IMR-90 (cell line): Measurements from ENCODE around the gene DHRSX. TPM values are rescaled to one million over a fixed set of nuclear protein-coding genes. Genes with fewer than 3 reads are reported as not detected.

Experiments used
- ATAC-seq: fragments of 200-7000 bp; cut with Tn5 transposase; 2 replicates; pipeline ENCODE4 v1.9.1; 2020; ENCODE audit warnings: low read depth, mild to moderate bottlenecking, moderate library complexity
- BruUV-seq: library from RNA; stranded (reverse); fragments of 400-500 nt; replicated peaks from 2 replicates; lab custom pipeline; 2021; lab: Mats Ljungman, UMichigan
- CTCF ChIA-PET: fragments of 300-600 bp; formaldehyde crosslinking; extraction: SDS; loops from one replicate; lab custom pipeline; 2021; ENCODE audit warnings: antibody characterized with exemption; lab: Yijun Ruan, JAX
- POLR2A ChIA-PET: fragments of 300-600 bp; sonication (Branson Sonifier 250); formaldehyde crosslinking; loops from one replicate; lab custom pipeline; 2022; ENCODE audit warnings: antibody characterized with exemption; ENCODE audit not compliant: unreplicated experiment; lab: Charles Lee
- DNase-seq: peaks from one replicate; pipeline ENCODE4 v3.0.0; 2013
- H2AFZ ChIP-seq: replicated peaks from 2 replicates; pipeline ENCODE3; 2013; ENCODE audit warnings: low read length, mild to moderate bottlenecking; ENCODE audit not compliant: poor library complexity
- H2AK5ac ChIP-seq: 2 replicates; pipeline ENCODE4 v1.6.1; 2013; ENCODE audit warnings: low read depth, low read length, inconsistent platforms
- H2AK9ac ChIP-seq: replicated peaks from 2 replicates; pipeline ENCODE3; 2013; ENCODE audit warnings: mild to moderate bottlenecking, low read depth, low read length, moderate library complexity; ENCODE audit not compliant: poor library complexity
- H2BK120ac ChIP-seq: 2 replicates; pipeline ENCODE4 v1.6.1; 2013; ENCODE audit warnings: low read depth, low read length, inconsistent platforms
- H2BK15ac ChIP-seq: 3 replicates; pipeline ENCODE4 v1.6.1; 2013; ENCODE audit warnings: low read depth, low read length, inconsistent platforms
- H2BK20ac ChIP-seq: 2 replicates; pipeline ENCODE4 v1.6.1; 2013; ENCODE audit warnings: low read depth, mild to moderate bottlenecking, inconsistent platforms, low read length, moderate library complexity
- H2BK5ac ChIP-seq: 2 replicates; pipeline ENCODE4 v1.6.1; 2013; ENCODE audit warnings: mild to moderate bottlenecking, low read depth, low read length, inconsistent platforms; ENCODE audit not compliant: poor library complexity, severe bottlenecking
- H3K14ac ChIP-seq: replicated peaks from 2 replicates; pipeline ENCODE4 v1.6.1; 2013; ENCODE audit warnings: low read depth, low read length, inconsistent platforms
- H3K18ac ChIP-seq: 2 replicates; pipeline ENCODE4 v1.6.1; 2013; ENCODE audit warnings: low read depth, low read length, control low read depth
- H3K23ac ChIP-seq: 2 replicates; pipeline ENCODE4 v1.6.1; 2013; ENCODE audit warnings: low read depth, low read length, inconsistent platforms
- H3K27ac ChIP-seq: 2 replicates; pipeline ENCODE4 v1.5.1; 2013; ENCODE audit warnings: mild to moderate bottlenecking, control low read depth, low read length; ENCODE audit not compliant: insufficient read depth
- H3K27me3 ChIP-seq: 2 replicates; pipeline ENCODE4 v1.6.1; 2013; ENCODE audit warnings: low read length; ENCODE audit not compliant: control insufficient read depth, insufficient read depth
- H3K36me3 ChIP-seq: 2 replicates; pipeline ENCODE4 v1.6.1; 2013; ENCODE audit warnings: low read length, mixed read lengths; ENCODE audit not compliant: control insufficient read depth, insufficient read depth
- H3K4ac ChIP-seq: 2 replicates; pipeline ENCODE4 v1.6.1; 2013; ENCODE audit warnings: low read depth, low read length, inconsistent platforms
- H3K4me1 ChIP-seq: 2 replicates; pipeline ENCODE4 v1.6.1; 2013; ENCODE audit warnings: low read length, mixed read lengths; ENCODE audit not compliant: control insufficient read depth, insufficient read depth
- H3K4me2 ChIP-seq: 2 replicates; pipeline ENCODE4 v1.6.1; 2013; ENCODE audit warnings: low read depth, mild to moderate bottlenecking, control low read depth, low read length, moderate library complexity
- H3K4me3 ChIP-seq: 2 replicates; pipeline ENCODE4 v1.5.1; 2013; ENCODE audit warnings: low read depth, mild to moderate bottlenecking, control low read depth, low read length, moderate library complexity; ENCODE audit not compliant: insufficient read depth
- H3K56ac ChIP-seq: 2 replicates; pipeline ENCODE4 v1.6.1; 2013; ENCODE audit warnings: low read length, inconsistent platforms; ENCODE audit not compliant: insufficient read depth; ENCODE audit errors: extremely low read depth
- H3K79me1 ChIP-seq, 2 experiments: 2 replicates each; pipeline ENCODE4 v1.6.1; 2013; ENCODE audit warnings: low read length in 2 of 2, inconsistent platforms in 1 of 2, low read depth in 1 of 2
- H3K9ac ChIP-seq: 2 replicates; pipeline ENCODE4 v1.6.1; 2013; ENCODE audit warnings: low read depth, low read length, control low read depth
- H3K9me1 ChIP-seq: 2 replicates; pipeline ENCODE4 v1.6.1; 2013; ENCODE audit warnings: low read length, inconsistent platforms; ENCODE audit not compliant: insufficient read depth
- H3K9me3 ChIP-seq: 2 replicates; pipeline ENCODE4 v1.6.1; 2013; ENCODE audit warnings: low read length; ENCODE audit not compliant: control insufficient read depth, insufficient read depth
- H4K20me1 ChIP-seq: 2 replicates; pipeline ENCODE4 v1.6.1; 2013; ENCODE audit warnings: low read length, inconsistent platforms; ENCODE audit not compliant: insufficient read depth
- H4K5ac ChIP-seq: 2 replicates; pipeline ENCODE4 v1.6.1; 2013; ENCODE audit warnings: mild to moderate bottlenecking, low read depth, low read length, control low read depth
- H4K8ac ChIP-seq, 2 experiments: 2 replicates each; pipeline ENCODE4 v1.6.1; 2013; ENCODE audit warnings: low read depth in 2 of 2, low read length in 2 of 2, control low read depth in 1 of 2, inconsistent platforms in 1 of 2
- H4K91ac ChIP-seq: 2 replicates; pipeline ENCODE4 v1.6.1; 2013; ENCODE audit warnings: low read depth, low read length, inconsistent platforms; ENCODE audit not compliant: insufficient read depth
- BHLHE40 ChIP-seq: fragments of 150-350 bp; IDR thresholded peaks from 2 replicates; pipeline ENCODE4 v1.6.1; 2016; ENCODE audit warnings: mild to moderate bottlenecking, low read depth, low read length
- CEBPB ChIP-seq: IDR thresholded peaks from 2 replicates; pipeline ENCODE4 v1.6.1; 2012; ENCODE audit warnings: low read depth, low read length, improper control_type of control experiment
- FOS ChIP-seq: fragments of 150-350 bp; IDR thresholded peaks from 2 replicates; pipeline ENCODE4 v1.6.1; 2016; ENCODE audit warnings: low read depth, low read length
- MAFK ChIP-seq: IDR thresholded peaks from 2 replicates; pipeline ENCODE4 v1.6.1; 2012; ENCODE audit warnings: low read depth, low read length, improper control_type of control experiment
- MXI1 ChIP-seq: IDR thresholded peaks from 2 replicates; pipeline ENCODE4 v1.6.1; 2012; ENCODE audit warnings: low read depth, mild to moderate bottlenecking, low read length, moderate library complexity, borderline replicate concordance
- NFE2L2 ChIP-seq: fragments of 150-350 bp; IDR thresholded peaks from 2 replicates; pipeline ENCODE4 v1.6.1; 2016; ENCODE audit warnings: low read depth, mild to moderate bottlenecking, low read length
- RCOR1 ChIP-seq: IDR thresholded peaks from 2 replicates; pipeline ENCODE4 v1.6.1; 2012; ENCODE audit warnings: mild to moderate bottlenecking, low read length, improper control_type of control experiment; ENCODE audit not compliant: insufficient replicate concordance
- RFX5 ChIP-seq: IDR thresholded peaks from 2 replicates; pipeline ENCODE4 v1.8.0; 2012; ENCODE audit warnings: low read depth, mild to moderate bottlenecking, low read length, moderate library complexity
- WGBS, 2 experiments: methylation state at CpG; one replicate each; pipeline versions ENCODE4 v1.1.5 to v1.1.7; 2013; ENCODE audit warnings: missing lambda C conversion rate in 2 of 2; ENCODE audit not compliant: insufficient read length in 1 of 2; ENCODE audit errors: extremely low coverage in 2 of 2; 5-methylcytosine and 5-hydroxymethylcytosine counted together
- dilution Hi-C: fragments of 300-500 bp; cut with HindIII; formaldehyde crosslinking; loops from one replicate; pipeline ENCODE4 v1.14.3; 2018; ENCODE audit warnings: low sequenced_read_pairs; ENCODE audit not compliant: unreplicated experiment
- in situ Hi-C: fragments of 300-500 bp; cut with MboI; formaldehyde crosslinking; loops from 3 replicates; pipeline ENCODE4 v1.14.3; 2019; ENCODE audit warnings: low sequenced_read_pairs, inconsistent platforms, mixed read lengths
- intact Hi-C: fragments of 100-400 bp; cut with micrococcal nuclease; formaldehyde crosslinking; loops from 2 replicates; pipeline ENCODE4 v1.10.0; 2022
- polyA plus RNA-seq, 3 experiments: library from polyadenylated mRNA; depleted of rRNA; stranded (reverse); fragments of >200 nt; gene quantifications; 2 replicates each; pipeline ENCODE4 v1.2.3, GENCODE V29; 2012; ENCODE audit warnings: low replicate concordance in 1 of 3
- total RNA-seq: library from RNA; depleted of rRNA; stranded (reverse); fragments of >200 nt; gene quantifications from 2 replicates; pipeline ENCODE4 v1.2.3, GENCODE V29; 2012
- TF ChIP-seq, protein P1 (sequence below): conservative IDR thresholded peaks from 2 replicates; pipeline ENCODE4 v1.5.1; 2012; ENCODE audit warnings: mild to moderate bottlenecking, low read depth, low read length, improper control_type of control experiment
- TF ChIP-seq, protein P2 (sequence below): fragments of 150-350 bp; IDR thresholded peaks from 2 replicates; pipeline ENCODE4 v1.6.1; 2016; ENCODE audit warnings: low read depth, mild to moderate bottlenecking, low read length, moderate library complexity, borderline replicate concordance

Gene DHRSX
- total and polyA plus RNA-seq, 2 of the 4 experiments (the other 2 are of a cell fraction), result 26.2 to 38.0 TPM

DNA sequence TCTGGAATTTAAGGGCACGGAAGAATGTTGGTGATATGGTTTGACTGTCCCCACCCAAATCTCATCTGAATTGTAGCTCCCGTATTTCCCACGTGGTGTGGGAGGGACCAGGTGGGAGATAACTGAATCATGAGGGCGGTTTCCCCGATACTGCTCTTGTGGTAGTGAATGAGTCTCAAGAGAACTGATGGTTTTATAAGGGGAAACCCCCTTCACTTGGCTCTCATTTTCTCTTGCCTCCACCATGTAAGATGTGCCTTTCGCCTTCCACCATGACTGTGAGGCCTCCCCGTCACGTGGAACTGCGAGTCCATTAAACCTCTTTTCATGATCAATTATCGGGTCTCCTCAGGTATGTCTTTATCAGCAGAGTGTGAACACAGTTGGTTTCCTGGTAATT, 25.6 kb upstream of the DHRSX start:
- no TSS peak for BruUV-seq
- Histone ChIP-seq H3K9ac (no peak overlapping the region), H3K4me2 (no peak overlapping the region), H3K18ac (no peak overlapping the region), H2AFZ (no peak overlapping the region), H3K56ac (no peak overlapping the region), H3K27ac (no peak overlapping the region), H3K9me3 (no peaks in the 10 kb centered on the region), H3K9me1 (no peaks in the 10 kb centered on the region), H3K4me3 (no peak overlapping the region), H2AK9ac (no peak overlapping the region), H2BK120ac (no peak overlapping the region), H3K4ac (no peak overlapping the region), H3K79me1 (no peaks in the 10 kb centered on the region), H3K14ac (no peak overlapping the region), H4K91ac (no peak overlapping the region), H2AK5ac (no peak overlapping the region), H3K27me3 (peaks cover 1% of the 10 kb centered on the region; the same call in 1 of the 2 replicates), H3K4me1 (no peaks in the 10 kb centered on the region), H4K8ac (no peak overlapping the region), H2BK20ac (no peak overlapping the region), H2BK15ac (no peak overlapping the region), H2BK5ac (no peak overlapping the region), H3K36me3 (no peaks in the 10 kb centered on the region), H4K5ac (no peak overlapping the region), H3K23ac (no peak overlapping the region), H4K20me1 (no peaks in the 10 kb centered on the region)
- dilution Hi-C loops (no loop called here), intact Hi-C loops (no loop called here), in situ Hi-C loops (no loop called here)
- no CpG with 5 or more reads among the region's 10 CpGs for WGBS, 2 experiments
- DNase-seq, result no peak
- ATAC-seq, result no peak
- POLR2A ChIA-PET, result no interaction called here
- no peak for TF ChIP-seq MXI1
- no peak for TF ChIP-seq FOS
- TF ChIP-seq CEBPB, result no peak
- TF ChIP-seq MAFK, result no peak
- no peak for TF ChIP-seq BHLHE40
- no peak for TF ChIP-seq NFE2L2
- no peak for TF ChIP-seq RFX5
- TF ChIP-seq, protein P1, sequence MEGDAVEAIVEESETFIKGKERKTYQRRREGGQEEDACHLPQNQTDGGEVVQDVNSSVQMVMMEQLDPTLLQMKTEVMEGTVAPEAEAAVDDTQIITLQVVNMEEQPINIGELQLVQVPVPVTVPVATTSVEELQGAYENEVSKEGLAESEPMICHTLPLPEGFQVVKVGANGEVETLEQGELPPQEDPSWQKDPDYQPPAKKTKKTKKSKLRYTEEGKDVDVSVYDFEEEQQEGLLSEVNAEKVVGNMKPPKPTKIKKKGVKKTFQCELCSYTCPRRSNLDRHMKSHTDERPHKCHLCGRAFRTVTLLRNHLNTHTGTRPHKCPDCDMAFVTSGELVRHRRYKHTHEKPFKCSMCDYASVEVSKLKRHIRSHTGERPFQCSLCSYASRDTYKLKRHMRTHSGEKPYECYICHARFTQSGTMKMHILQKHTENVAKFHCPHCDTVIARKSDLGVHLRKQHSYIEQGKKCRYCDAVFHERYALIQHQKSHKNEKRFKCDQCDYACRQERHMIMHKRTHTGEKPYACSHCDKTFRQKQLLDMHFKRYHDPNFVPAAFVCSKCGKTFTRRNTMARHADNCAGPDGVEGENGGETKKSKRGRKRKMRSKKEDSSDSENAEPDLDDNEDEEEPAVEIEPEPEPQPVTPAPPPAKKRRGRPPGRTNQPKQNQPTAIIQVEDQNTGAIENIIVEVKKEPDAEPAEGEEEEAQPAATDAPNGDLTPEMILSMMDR, result no peak
- TF ChIP-seq, protein P2, sequence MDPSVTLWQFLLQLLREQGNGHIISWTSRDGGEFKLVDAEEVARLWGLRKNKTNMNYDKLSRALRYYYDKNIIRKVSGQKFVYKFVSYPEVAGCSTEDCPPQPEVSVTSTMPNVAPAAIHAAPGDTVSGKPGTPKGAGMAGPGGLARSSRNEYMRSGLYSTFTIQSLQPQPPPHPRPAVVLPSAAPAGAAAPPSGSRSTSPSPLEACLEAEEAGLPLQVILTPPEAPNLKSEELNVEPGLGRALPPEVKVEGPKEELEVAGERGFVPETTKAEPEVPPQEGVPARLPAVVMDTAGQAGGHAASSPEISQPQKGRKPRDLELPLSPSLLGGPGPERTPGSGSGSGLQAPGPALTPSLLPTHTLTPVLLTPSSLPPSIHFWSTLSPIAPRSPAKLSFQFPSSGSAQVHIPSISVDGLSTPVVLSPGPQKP, result no peak
- no peak for TF ChIP-seq RCOR1
- CTCF ChIA-PET, result no interaction called here
